Cardiac fibroblast (primary cell): ENCODE data around the gene TBC1D32.
A peak's percentile ranks its signal among the peaks of the same experiment; 100 is the strongest.
"Not testable (repeated sequence)": the region's sequence is repeated elsewhere in the genome, so short reads cannot be mapped to it uniquely, and the experiment has no call there.

Source experiments
- DNase-seq, 2 donors: peaks; one replicate each; pipeline versions ENCODE4 v3.0.0 to v3.0.0-alpha.2; 2010; ENCODE audit warnings: low read depth in 2 of 2
- H3K4me3 ChIP-seq, 2 donors: replicated peaks in 1 of 2; 1 replicate in 1 of 2; 2 replicates in 1 of 2; pipeline ENCODE4 v1.5.1; 2011; ENCODE audit warnings: low read depth in 2 of 2, low read length in 2 of 2, mild to moderate bottlenecking in 2 of 2, moderate library complexity in 1 of 2
- TF ChIP-seq, protein P1 (sequence below): IDR thresholded peaks from one replicate; pipeline ENCODE4 v1.5.1; 2011; ENCODE audit warnings: low read depth, mild to moderate bottlenecking, low read length, inconsistent platforms

TBC1D32 gene

DNA sequence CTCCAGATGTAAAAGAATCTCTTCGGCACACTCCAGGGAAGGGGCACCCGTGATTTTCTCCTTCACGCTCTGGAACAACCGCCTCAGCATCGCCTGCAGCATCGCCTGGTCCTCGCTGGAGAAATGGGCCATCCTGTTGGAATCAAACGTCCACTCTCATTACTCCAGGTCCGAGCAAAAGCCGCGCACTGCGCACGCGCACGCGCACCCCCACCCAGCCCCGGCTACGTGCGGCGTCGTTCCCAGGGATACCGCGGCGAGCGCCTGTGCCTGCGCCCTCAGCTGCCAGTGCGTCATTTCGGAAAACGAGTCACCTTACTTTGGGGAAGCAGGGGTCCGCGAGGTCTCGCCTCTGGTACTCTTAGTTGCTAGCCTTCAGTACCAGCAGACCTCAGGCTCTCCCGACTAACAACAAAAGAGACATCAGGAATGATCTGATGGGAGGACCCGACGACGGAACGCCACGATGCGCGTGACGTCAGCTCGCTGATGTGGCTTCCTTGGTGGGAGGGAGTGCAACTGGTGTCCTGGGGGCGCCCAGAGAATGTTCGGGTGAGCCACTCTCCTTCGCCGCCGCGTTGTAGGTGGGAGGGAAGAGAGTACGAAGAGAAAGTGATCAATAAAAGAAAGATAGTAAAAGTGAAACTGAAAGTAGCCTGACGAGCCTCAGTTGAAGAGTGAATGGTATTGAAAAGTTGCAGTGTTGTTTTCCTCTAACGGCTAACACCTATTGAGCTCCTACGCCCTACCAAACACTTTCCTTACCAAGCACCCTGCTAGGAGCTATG, at the start of gene TBC1D32:
TBC1D32 (minus strand) TSS at position 182 of the 788 bp plus-strand sequence; CDS start at position 132, 50 bp downstream.
- DNase-seq: peak; percentile 94 to 95
- TF ChIP-seq, protein P1, sequence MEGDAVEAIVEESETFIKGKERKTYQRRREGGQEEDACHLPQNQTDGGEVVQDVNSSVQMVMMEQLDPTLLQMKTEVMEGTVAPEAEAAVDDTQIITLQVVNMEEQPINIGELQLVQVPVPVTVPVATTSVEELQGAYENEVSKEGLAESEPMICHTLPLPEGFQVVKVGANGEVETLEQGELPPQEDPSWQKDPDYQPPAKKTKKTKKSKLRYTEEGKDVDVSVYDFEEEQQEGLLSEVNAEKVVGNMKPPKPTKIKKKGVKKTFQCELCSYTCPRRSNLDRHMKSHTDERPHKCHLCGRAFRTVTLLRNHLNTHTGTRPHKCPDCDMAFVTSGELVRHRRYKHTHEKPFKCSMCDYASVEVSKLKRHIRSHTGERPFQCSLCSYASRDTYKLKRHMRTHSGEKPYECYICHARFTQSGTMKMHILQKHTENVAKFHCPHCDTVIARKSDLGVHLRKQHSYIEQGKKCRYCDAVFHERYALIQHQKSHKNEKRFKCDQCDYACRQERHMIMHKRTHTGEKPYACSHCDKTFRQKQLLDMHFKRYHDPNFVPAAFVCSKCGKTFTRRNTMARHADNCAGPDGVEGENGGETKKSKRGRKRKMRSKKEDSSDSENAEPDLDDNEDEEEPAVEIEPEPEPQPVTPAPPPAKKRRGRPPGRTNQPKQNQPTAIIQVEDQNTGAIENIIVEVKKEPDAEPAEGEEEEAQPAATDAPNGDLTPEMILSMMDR: no peak
- H3K4me3 ChIP-seq: peak within 1 kb of the TSS; percentile 79 to 84

GRCh38 chr6:121383478-121383877, 49.2 kb upstream of the TBC1D32 start:
- DNase-seq: no peak
- TF ChIP-seq, protein P1: no peak
- no peak overlapping the region for H3K4me3 ChIP-seq

DNA sequence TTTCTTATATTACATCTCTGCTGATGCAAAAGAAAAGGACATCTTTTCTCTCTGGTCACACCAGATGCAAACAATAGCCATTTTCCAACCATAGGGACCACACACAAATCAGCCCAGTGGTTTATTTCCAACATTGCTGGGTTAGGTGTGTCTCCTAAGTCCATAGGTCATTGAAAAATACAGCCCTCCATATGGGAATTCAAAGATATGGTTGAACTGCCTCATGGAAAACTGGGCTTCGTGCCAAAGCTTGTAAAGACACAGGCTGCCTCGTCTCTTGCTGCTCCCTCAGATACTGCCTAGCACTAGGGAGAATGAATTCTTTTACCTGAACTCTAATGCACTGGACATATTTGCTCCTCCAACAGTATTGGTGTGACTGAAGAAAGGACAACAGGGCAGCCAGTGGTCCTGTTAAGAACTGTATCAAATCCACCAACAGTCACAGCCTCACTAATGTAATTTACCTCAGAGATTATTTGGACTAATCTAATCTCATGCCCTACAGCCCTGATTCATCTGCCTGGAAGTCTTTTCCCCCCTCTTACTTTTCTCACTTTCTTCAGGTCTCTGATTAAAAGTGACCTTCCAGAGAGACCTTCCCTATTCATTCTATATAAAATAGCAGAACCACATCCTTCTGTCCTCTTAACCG, 48.3 kb upstream of the TBC1D32 start:
- DNase-seq: peak in 1 of 2 donors; percentile 12
- TF ChIP-seq, protein P1: no peak
- no peak overlapping the region for H3K4me3 ChIP-seq

- no peak overlapping the region for H3K4me3 ChIP-seq
- no peak for DNase-seq
- TF ChIP-seq, protein P1: no peak
Observed at GRCh38 chr6:121376411-121376810, 42.1 kb upstream of the TBC1D32 start.

- H3K4me3 ChIP-seq, DNase-seq: not testable (repeated sequence)
Observed at GRCh38 chr6:121374219-121374618, 39.9 kb upstream of the TBC1D32 start.

DNA sequence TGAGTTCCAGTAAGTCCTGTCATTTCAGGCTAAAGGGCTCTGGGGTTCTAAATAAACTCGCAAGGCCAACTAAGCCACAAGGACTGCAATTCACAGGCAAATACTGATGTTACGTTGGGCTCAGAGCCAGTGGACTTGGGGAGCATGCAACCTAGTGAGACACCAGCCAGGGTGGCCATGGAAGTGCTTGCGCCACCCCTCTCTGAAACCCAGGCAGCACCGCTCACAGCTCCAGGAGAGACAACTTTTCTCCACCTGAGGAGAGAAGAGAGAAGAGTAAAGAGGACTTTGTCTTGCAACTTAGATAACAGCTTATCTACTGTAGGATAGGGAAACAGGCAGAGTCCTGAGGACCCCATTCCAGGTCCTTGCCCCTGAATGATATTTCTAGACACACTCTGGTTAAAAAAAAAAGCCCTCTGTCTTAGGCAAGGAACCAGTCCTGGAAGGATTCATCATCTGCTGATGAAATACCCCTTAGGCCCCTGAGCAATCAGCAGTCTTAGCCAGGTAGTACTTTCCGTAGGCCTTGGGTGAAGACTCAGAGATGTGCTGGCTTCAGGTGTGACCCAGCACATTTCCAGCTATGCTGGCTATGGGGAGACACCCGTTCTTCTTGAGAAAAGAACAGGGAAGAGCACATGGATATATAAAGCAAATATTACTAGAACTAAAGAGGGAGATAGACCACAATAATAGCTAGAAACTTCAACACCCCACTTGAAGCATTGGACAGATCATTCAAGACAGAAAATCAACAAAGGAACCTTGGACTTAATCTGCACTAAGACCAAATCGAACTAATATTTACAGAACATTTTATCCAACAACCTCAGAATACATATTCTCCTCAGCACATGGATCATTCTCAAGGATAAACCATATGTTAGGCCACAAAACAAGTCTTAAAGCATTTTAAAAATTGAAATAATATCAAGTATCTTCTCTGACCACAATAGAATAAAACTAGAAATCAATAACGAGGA, 31.5 kb upstream of the TBC1D32 start:
- no peak overlapping the region for H3K4me3 ChIP-seq
- TF ChIP-seq, protein P1: no peak
- no peak for DNase-seq
